Gastrocnemius medialis (tissue), 4 donors: ENCODE data around the gene FRMD4B. TPM values are rescaled to one million over a fixed set of nuclear protein-coding genes. Genes with fewer than 3 reads are reported as not detected.

ENCODE experiments used
- ATAC-seq, 2 donors: fragments of 150-250 bp; one replicate each; pipeline ENCODE4 v1.9.1; 2016
- DNase-seq, 2 donors: peaks; one replicate each; pipeline ENCODE4 v3.0.0-alpha.2; 2019
- H3K27ac ChIP-seq, 4 donors: fragments of 200-600 bp; sonication (generic); 1 replicate in 1 of 4; 2 replicates in 3 of 4; pipeline ENCODE4 v1.5.1; 2016 to 2018; ENCODE audit warnings: mild to moderate bottlenecking in 2 of 4, moderate library complexity in 1 of 4
- H3K27me3 ChIP-seq, 3 donors: fragments of 200-600 bp; sonication (generic) in 2 of 3; 1 replicate in 1 of 3; 2 replicates in 2 of 3; pipeline versions ENCODE4 v1.5.1 to v1.6.0; 2016 to 2019; ENCODE audit warnings: mild to moderate bottlenecking in 1 of 3, moderate library complexity in 1 of 3
- H3K36me3 ChIP-seq, 2 donors: fragments of 200-600 bp; sonication (generic) in 1 of 2; one replicate each; pipeline ENCODE4 v1.5.1; 2017 to 2018
- H3K4me1 ChIP-seq, 2 donors: fragments of 200-600 bp; sonication (generic) in 1 of 2; one replicate each; pipeline ENCODE4 v1.5.1; 2016 to 2017; ENCODE audit warnings: mild to moderate bottlenecking in 2 of 2
- H3K4me3 ChIP-seq, 4 donors: fragments of 200-600 bp; sonication (generic) in 3 of 4; 1 replicate in 1 of 4; 2 replicates in 3 of 4; pipeline ENCODE4 v1.5.1; 2016 to 2019; ENCODE audit warnings: mild to moderate bottlenecking in 2 of 4
- H3K9me3 ChIP-seq, 3 donors: fragments of 200-600 bp; sonication (generic) in 2 of 3; 1 replicate in 1 of 3; 2 replicates in 2 of 3; pipeline ENCODE4 v1.5.1; 2016 to 2019
- CTCF ChIP-seq, 5 experiments: fragments of 450-650 bp in 3 of 5; fragments of 200-600 bp in 2 of 5; sonication (generic) in 2 of 5; IDR thresholded peaks in 4 of 5; conservative IDR thresholded peaks in 1 of 5; 1 replicate in 4 of 5; 2 replicates in 1 of 5; pipeline ENCODE4 v1.5.1; 2016 to 2019; ENCODE audit warnings: antibody characterized with exemption in 5 of 5, mild to moderate bottlenecking in 3 of 5, moderate library complexity in 3 of 5
- POLR2A ChIP-seq, 2 donors: fragments of 450-650 bp; IDR thresholded peaks; one replicate each; pipeline ENCODE4 v1.6.1; 2017; ENCODE audit warnings: antibody characterized with exemption in 2 of 2, mild to moderate bottlenecking in 2 of 2, moderate library complexity in 2 of 2
- in situ Hi-C, 4 donors: fragments of 200-750 bp; cut with MboI; loops; one replicate each; pipeline versions ENCODE4 v1.15.0 to v1.8.0; 2017; ENCODE audit warnings: low sequenced_read_pairs in 4 of 4
- intact Hi-C: fragments of 100-400 bp; cut with DNase I; formaldehyde crosslinking; loops from one replicate; pipeline ENCODE4 v1.15.1; 2023; ENCODE audit warnings: low total_unique reads
- total RNA-seq, 4 donors: library from RNA; depleted of rRNA; stranded (reverse); fragments of >200 nt; gene quantifications; one replicate each; pipeline versions ENCODE4 v1.1.0 to v1.2.3, GENCODE V29; 2016

The FRMD4B gene
- total RNA-seq, 4 donors from 2014 or later: 0.29 to 3.6 (median 1.7) TPM

- Histone ChIP-seq H3K27ac (peak overlapping the region; percentile 73 to 95 (median 76)), H3K36me3 (no peaks in the 10 kb centered on the region), H3K9me3 (no peaks in the 10 kb centered on the region), H3K27me3 (no peaks in the 10 kb centered on the region), H3K4me1 (peaks cover 33 to 40% of the 10 kb centered on the region in 2 donors), H3K4me3 (no peak overlapping the region)
- no peak for TF ChIP-seq CTCF (IDR thresholded peaks at IDR 0.05 in 4 of 5, conservative IDR thresholded peaks at IDR 0.05 in 1 of 5)
- TF ChIP-seq POLR2A (IDR thresholded peaks at IDR 0.05): no peak
- ATAC-seq: no peak
- no peak for DNase-seq
- intact Hi-C loops: loop anchor here (10.0 kb wide), 3 partner anchors 656 to 1936 kb away; no protein-coding TSS in a partner anchor
- in situ Hi-C loops: no loop called here
Measured at GRCh38 chr3:69128509-69128908, 257.4 kb downstream of the FRMD4B start.

- Histone ChIP-seq H3K9me3 (no peaks in the 10 kb centered on the region), H3K36me3 (no peaks in the 10 kb centered on the region), H3K4me1 (peaks cover 41 to 50% of the 10 kb centered on the region in 2 donors), H3K27ac (peak overlapping the region; percentile 48 to 95 (median 76)), H3K4me3 (no peak overlapping the region), H3K27me3 (no peaks in the 10 kb centered on the region)
- in situ Hi-C loops (no loop called here), intact Hi-C loops (loop anchor here (10.0 kb wide), 3 partner anchors 658 to 1938 kb away; no protein-coding TSS in a partner anchor)
- TF ChIP-seq CTCF (IDR thresholded peaks at IDR 0.05 in 4 of 5, conservative IDR thresholded peaks at IDR 0.05 in 1 of 5) (no peak), POLR2A (IDR thresholded peaks at IDR 0.05) (no peak)
- DNase-seq (peak in 1 of 2 donors; percentile 59), ATAC-seq (peak in 1 of 2 donors; percentile 49)
Measured at GRCh38 chr3:69126999-69127398, 258.9 kb downstream of the FRMD4B start.

- Histone ChIP-seq H3K4me1 (peaks cover 41 to 50% of the 10 kb centered on the region in 2 donors), H3K9me3 (no peaks in the 10 kb centered on the region), H3K4me3 (no peak overlapping the region), H3K27ac (peak overlapping the region; percentile 48 to 95 (median 76)), H3K36me3 (no peaks in the 10 kb centered on the region), H3K27me3 (no peaks in the 10 kb centered on the region)
- DNase-seq (no peak), ATAC-seq (no peak)
- intact Hi-C loops (loop anchor here (10.0 kb wide), 3 partner anchors 659 to 1939 kb away; no protein-coding TSS in a partner anchor), in situ Hi-C loops (no loop called here)
- TF ChIP-seq CTCF (IDR thresholded peaks at IDR 0.05 in 4 of 5, conservative IDR thresholded peaks at IDR 0.05 in 1 of 5): no peak
- no peak for TF ChIP-seq POLR2A (IDR thresholded peaks at IDR 0.05)
Measured at GRCh38 chr3:69126216-69126615, 259.7 kb downstream of the FRMD4B start.

- peak within 1 kb of the TSS; percentile 95 to 97 (median 96) for H3K27ac ChIP-seq
- H3K36me3 ChIP-seq: no peaks in the 10 kb centered on the region
- peaks cover 26 to 48% of the 10 kb centered on the region in 2 donors for H3K4me1 ChIP-seq
- in situ Hi-C loops (no loop called here), intact Hi-C loops (loop anchor here (2.0 to 10.0 kb wide), 4 partner anchors 20 to 1942 kb away; no protein-coding TSS in a partner anchor)
- TF ChIP-seq POLR2A (IDR thresholded peaks at IDR 0.05) (peak; percentile 80 to 84), CTCF (IDR thresholded peaks at IDR 0.05 in 4 of 5, conservative IDR thresholded peaks at IDR 0.05 in 1 of 5) (no peak)
- peak within 1 kb of the TSS; percentile 25 to 54 (median 48) for H3K4me3 ChIP-seq
- no peaks in the 10 kb centered on the region for H3K27me3 ChIP-seq
- peak; percentile 68 to 72 for ATAC-seq
- peak; percentile 74 to 81 for DNase-seq
- no peaks in the 10 kb centered on the region for H3K9me3 ChIP-seq
Measured at GRCh38 chr3:69122403-69122802, 263.5 kb downstream of the FRMD4B start, which contains the start of gene LMOD3. Gene LMOD3 (minus strand): TSS chr3:69122595. CDS start chr3:69122386, 209 bp downstream.
